ENCODE measurements around the gene SCARF1.

The SCARF1 gene

DNA sequence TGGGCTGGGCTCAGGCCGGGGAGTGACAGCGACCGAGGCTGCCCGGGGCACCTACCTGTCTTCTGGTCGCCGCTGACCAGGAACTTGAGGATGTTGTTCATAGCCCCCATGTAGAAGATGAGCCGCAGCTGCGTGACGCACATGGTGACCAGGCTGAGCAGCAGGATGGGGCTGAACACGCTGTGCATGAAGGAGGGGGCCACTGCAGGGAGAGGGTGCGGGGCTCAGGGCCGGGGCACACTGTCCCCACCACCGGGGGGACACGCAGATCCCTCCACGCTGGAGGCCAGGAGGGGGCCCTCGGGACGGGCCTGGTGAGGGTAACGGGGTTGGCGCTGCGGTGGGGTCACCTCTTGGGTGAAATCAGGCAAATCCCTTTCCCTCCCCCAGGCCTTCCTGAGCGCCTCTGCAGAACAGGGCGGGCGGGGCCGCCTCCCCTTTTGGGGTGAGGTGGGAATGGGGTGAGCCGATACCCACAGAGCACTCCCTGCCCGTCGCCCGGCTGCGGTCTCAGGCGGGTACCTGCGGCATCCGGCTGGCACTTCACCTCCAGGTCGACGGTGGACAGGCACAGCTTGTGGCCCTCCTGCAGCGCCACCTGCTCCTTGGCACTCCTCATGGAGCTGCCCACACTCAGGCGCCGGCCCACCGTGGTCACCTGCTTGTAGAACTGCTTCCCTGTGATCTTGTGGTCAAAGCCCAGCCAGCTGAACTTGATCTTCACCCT lies 54.6 kb downstream of the SCARF1 start (continued):
- TF ChIP-seq, protein P1, sequence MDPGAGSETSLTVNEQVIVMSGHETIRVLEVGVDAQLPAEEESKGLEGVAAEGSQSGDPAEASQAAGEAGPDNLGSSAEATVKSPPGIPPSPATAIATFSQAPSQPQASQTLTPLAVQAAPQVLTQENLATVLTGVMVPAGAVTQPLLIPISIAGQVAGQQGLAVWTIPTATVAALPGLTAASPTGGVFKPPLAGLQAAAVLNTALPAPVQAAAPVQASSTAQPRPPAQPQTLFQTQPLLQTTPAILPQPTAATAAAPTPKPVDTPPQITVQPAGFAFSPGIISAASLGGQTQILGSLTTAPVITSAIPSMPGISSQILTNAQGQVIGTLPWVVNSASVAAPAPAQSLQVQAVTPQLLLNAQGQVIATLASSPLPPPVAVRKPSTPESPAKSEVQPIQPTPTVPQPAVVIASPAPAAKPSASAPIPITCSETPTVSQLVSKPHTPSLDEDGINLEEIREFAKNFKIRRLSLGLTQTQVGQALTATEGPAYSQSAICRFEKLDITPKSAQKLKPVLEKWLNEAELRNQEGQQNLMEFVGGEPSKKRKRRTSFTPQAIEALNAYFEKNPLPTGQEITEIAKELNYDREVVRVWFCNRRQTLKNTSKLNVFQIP (CRISPR knock-in tag; IDR thresholded peaks at IDR 0.05; ENCODE audit: borderline replicate concordance, low read depth): no peak
- no peak for TF ChIP-seq ZNF70 (CRISPR knock-in tag; IDR thresholded peaks at IDR 0.05)

DNA sequence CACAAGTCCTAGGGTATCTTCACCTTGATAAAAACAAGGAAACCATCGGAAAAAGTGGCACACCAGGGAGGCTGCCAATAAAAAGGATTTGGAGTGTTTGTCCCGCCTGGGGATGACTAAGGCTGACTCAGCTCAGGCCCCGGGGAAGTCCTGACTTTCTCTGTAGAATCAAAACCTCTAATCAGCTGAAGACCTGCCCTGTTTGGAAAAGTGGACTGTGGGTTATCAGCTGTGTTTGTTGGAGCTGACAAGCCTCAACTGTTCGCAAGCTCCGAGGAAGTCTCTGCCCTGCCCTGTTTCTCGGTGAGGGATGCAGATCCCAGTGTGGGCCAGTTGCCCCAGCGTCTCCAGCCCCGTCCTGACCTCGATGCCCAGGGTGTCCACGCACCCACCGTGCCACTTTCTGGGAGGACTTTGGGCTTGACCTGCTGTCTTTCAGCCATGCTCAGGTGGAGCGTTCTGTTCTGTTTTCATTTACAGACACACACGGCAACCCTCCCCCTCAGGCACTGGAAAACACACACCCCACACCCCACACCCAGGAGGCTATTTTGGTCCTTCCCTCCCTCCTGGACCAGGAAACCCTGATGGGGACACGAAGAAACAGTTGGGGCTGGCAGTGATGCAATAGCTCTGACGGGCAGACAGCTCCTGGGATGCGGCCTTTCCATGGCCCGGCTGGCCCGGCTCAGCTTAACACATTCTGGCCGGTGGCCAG lies 55.3 kb downstream of the SCARF1 start:
- peak; percentile 92 for ATAC-seq
- TF ChIP-seq, protein P2, sequence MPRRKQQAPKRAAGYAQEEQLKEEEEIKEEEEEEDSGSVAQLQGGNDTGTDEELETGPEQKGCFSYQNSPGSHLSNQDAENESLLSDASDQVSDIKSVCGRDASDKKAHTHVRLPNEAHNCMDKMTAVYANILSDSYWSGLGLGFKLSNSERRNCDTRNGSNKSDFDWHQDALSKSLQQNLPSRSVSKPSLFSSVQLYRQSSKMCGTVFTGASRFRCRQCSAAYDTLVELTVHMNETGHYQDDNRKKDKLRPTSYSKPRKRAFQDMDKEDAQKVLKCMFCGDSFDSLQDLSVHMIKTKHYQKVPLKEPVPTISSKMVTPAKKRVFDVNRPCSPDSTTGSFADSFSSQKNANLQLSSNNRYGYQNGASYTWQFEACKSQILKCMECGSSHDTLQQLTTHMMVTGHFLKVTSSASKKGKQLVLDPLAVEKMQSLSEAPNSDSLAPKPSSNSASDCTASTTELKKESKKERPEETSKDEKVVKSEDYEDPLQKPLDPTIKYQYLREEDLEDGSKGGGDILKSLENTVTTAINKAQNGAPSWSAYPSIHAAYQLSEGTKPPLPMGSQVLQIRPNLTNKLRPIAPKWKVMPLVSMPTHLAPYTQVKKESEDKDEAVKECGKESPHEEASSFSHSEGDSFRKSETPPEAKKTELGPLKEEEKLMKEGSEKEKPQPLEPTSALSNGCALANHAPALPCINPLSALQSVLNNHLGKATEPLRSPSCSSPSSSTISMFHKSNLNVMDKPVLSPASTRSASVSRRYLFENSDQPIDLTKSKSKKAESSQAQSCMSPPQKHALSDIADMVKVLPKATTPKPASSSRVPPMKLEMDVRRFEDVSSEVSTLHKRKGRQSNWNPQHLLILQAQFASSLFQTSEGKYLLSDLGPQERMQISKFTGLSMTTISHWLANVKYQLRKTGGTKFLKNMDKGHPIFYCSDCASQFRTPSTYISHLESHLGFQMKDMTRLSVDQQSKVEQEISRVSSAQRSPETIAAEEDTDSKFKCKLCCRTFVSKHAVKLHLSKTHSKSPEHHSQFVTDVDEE (CRISPR knock-in tag; IDR thresholded peaks at IDR 0.05): no peak
- no peak for TF ChIP-seq ZFP30 (CRISPR knock-in tag; IDR thresholded peaks at IDR 0.05)

DNA sequence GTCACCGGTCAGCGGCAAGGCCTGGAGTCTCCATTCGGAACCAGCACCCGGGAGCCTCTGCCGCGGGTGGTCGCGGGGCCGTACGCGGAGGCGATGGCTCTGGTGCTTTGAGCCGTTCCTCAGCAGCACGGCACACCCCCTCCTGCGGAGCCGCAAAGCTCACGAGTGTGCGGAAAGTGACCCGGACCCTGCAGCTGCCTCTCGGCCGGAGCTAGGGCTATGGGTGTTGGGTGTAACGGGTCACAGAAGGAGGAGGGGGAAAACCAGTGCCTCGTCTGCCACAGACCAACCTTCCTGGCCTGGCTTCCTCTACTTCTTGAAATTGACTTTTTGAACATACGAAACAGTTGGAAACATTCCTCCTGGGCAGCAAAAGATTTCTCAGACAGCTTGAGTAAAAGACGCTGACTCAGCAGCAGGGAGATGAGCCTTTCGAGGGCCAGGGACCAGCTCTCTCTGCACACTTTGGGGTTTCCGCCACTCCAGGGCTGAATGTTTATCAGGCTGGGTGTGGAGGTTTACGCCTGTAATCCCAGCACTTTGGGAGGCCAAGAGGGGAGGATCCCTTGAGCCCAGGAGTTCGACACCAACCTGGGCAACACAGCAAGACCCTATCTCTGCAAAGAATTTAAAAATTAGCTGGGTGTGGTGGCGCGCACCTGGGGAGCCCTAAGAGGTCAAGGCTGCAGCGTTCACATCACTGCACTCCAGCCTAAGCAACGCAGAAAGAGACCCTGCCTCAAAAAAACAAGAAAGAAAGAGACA lies 56.5 kb downstream of the SCARF1 start:
- no peak for ATAC-seq
- TF ChIP-seq ISL1 (CRISPR knock-in tag; IDR thresholded peaks at IDR 0.05) (no peak), TOX (CRISPR knock-in tag; IDR thresholded peaks at IDR 0.05; ENCODE audit: borderline replicate concordance) (no peak), GLIS3 (CRISPR knock-in tag; IDR thresholded peaks at IDR 0.05) (no peak), ESRRG (CRISPR knock-in tag; IDR thresholded peaks at IDR 0.05) (no peak), SNAI2 (CRISPR knock-in tag; IDR thresholded peaks at IDR 0.05) (no peak), OSR1 (CRISPR knock-in tag; IDR thresholded peaks at IDR 0.05) (no peak), ZFP30 (CRISPR knock-in tag; IDR thresholded peaks at IDR 0.05) (no peak), ZC3H10 (CRISPR knock-in tag; IDR thresholded peaks at IDR 0.05) (no peak), ZNF8 (CRISPR knock-in tag; IDR thresholded peaks at IDR 0.05) (no peak)
- TF ChIP-seq, protein P2 (CRISPR knock-in tag; IDR thresholded peaks at IDR 0.05): no peak

DNA sequence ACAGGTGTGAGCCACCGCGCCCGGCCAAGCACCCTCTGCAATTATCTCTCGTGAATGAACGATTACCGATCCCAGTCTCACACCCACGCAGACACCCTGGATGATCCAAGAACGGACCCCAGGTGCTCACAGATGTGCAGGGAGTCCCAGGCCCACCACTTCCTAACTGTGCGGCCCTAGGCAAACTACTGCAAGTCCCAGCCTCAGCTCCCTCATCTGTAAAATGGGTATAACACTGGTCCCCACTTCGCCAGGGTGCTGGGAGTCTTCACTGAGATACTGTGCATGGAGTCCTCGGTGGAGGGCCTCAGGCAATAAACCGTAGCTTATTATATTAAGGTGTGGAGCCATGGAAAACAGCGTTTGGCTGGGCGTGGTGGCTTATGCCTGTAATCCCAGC lies 61.4 kb downstream of the SCARF1 start:
- TF ChIP-seq OSR1 (CRISPR knock-in tag; IDR thresholded peaks at IDR 0.05) (no peak), ISL1 (CRISPR knock-in tag; IDR thresholded peaks at IDR 0.05) (no peak), ZNF565 (CRISPR knock-in tag; conservative IDR thresholded peaks at IDR 0.05; ENCODE audit: low read depth) (no peak), SNAI2 (CRISPR knock-in tag; IDR thresholded peaks at IDR 0.05) (no peak), ZNF70 (CRISPR knock-in tag; IDR thresholded peaks at IDR 0.05) (no peak), ZNF8 (CRISPR knock-in tag; IDR thresholded peaks at IDR 0.05) (no peak)
- TF ChIP-seq, protein P2 (CRISPR knock-in tag; IDR thresholded peaks at IDR 0.05): no peak
- TF ChIP-seq, protein P1 (CRISPR knock-in tag; IDR thresholded peaks at IDR 0.05; ENCODE audit: borderline replicate concordance, low read depth): no peak
- TF ChIP-seq, protein P3, sequence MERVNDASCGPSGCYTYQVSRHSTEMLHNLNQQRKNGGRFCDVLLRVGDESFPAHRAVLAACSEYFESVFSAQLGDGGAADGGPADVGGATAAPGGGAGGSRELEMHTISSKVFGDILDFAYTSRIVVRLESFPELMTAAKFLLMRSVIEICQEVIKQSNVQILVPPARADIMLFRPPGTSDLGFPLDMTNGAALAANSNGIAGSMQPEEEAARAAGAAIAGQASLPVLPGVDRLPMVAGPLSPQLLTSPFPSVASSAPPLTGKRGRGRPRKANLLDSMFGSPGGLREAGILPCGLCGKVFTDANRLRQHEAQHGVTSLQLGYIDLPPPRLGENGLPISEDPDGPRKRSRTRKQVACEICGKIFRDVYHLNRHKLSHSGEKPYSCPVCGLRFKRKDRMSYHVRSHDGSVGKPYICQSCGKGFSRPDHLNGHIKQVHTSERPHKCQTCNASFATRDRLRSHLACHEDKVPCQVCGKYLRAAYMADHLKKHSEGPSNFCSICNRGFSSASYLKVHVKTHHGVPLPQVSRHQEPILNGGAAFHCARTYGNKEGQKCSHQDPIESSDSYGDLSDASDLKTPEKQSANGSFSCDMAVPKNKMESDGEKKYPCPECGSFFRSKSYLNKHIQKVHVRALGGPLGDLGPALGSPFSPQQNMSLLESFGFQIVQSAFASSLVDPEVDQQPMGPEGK (CRISPR knock-in tag; IDR thresholded peaks at IDR 0.05; ENCODE audit: borderline replicate concordance): no peak
- ATAC-seq: no peak
